ENCODE measurements around the gene ACTL6B.

GRCh38 chr7:100671353-100672327, 15.4 kb upstream of the ACTL6B start:
- no peak for TF ChIP-seq POLR2AphosphoS5 (IDR thresholded peaks at IDR 0.05)
- TF ChIP-seq CTCF (IDR thresholded peaks at IDR 0.05 in 8 of 11, conservative IDR thresholded peaks at IDR 0.05 in 3 of 11) = no peak
- TF ChIP-seq POLR2A (IDR thresholded peaks at IDR 0.05) = no peak
